Small intestine (tissue), 7 donors: Measurements from ENCODE around the gene DNMT3A. TPM values are rescaled to one million over a fixed set of nuclear protein-coding genes. Genes with fewer than 3 reads are reported as not detected.

Experiments
- DNase-seq, 2 donors: peaks; one replicate each; pipeline versions ENCODE4 v3.0.0 to v3.0.0-alpha.2; 2013
- FAIRE-seq: peaks from 2 replicates; lab custom pipeline; 2012; peaks lifted over from hg19 to GRCh38; lab: Jason Lieb, UNC
- H3K27ac ChIP-seq, 3 donors: one replicate each; pipeline ENCODE4 v1.5.1; 2013; ENCODE audit warnings: low read length in 2 of 3, mild to moderate bottlenecking in 2 of 3, control low read depth in 1 of 3, inconsistent platforms in 1 of 3, low read depth in 1 of 3, moderate library complexity in 1 of 3
- H3K27me3 ChIP-seq, 3 donors: one replicate each; pipeline ENCODE4 v1.6.1; 2013; ENCODE audit warnings: low read length in 3 of 3, inconsistent platforms in 1 of 3; ENCODE audit not compliant: control insufficient read depth in 3 of 3, insufficient read depth in 3 of 3
- H3K36me3 ChIP-seq, 3 donors: one replicate each; pipeline ENCODE4 v1.6.1; 2013; ENCODE audit warnings: low read length in 3 of 3, inconsistent platforms in 1 of 3, low read depth in 1 of 3, mild to moderate bottlenecking in 1 of 3, moderate library complexity in 1 of 3; ENCODE audit not compliant: control insufficient read depth in 3 of 3, insufficient read depth in 2 of 3
- H3K4me1 ChIP-seq, 3 donors: one replicate each; pipeline ENCODE4 v1.6.1; 2013; ENCODE audit warnings: low read length in 2 of 3, inconsistent platforms in 1 of 3, low read depth in 1 of 3, mild to moderate bottlenecking in 1 of 3, moderate library complexity in 1 of 3; ENCODE audit not compliant: control insufficient read depth in 3 of 3, insufficient read depth in 2 of 3
- H3K4me3 ChIP-seq, 3 donors: one replicate each; pipeline ENCODE4 v1.5.1; 2013; ENCODE audit warnings: low read length in 3 of 3, control low read depth in 1 of 3, inconsistent platforms in 1 of 3, low read depth in 1 of 3, mild to moderate bottlenecking in 1 of 3, moderate library complexity in 1 of 3
- H3K9me3 ChIP-seq, 2 donors: one replicate each; pipeline ENCODE4 v1.6.1; 2013; ENCODE audit warnings: low read depth in 1 of 2, low read length in 1 of 2; ENCODE audit not compliant: control insufficient read depth in 2 of 2, insufficient read depth in 1 of 2
- WGBS, 3 donors: extraction: QIAGEN DNeasy Blood & Tissue Kit; methylation state at CpG; one replicate each; pipeline ENCODE4 v1.1.7; 2013; 5-methylcytosine and 5-hydroxymethylcytosine counted together
- polyA plus RNA-seq, 4 donors: library from polyadenylated mRNA; stranded (reverse) in 3 of 4; unstranded in 1 of 4; fragments of 200-250 nt in 3 of 4; fragments of 120-200 nt in 1 of 4; gene quantifications; one replicate each; pipeline versions ENCODE4 v1.2.1 to v1.2.3, GENCODE V29; 2013
- donor health status: healthy with polysubstance abuse.
- donor health status: control.
- donor health status: control.
- donor health status: Bipolar disorder and iron deficiency.
- donor health status: healthy.

Gene DNMT3A
- polyA plus RNA-seq, 4 donors: 3.4 to 51.2 (median 9.7) TPM

- no peak for FAIRE-seq
- Histone ChIP-seq H3K27ac (no peak overlapping the region), H3K36me3 (peaks cover 0 to 48% (median 3%) of the 10 kb centered on the region in 3 donors), H3K4me3 (no peak overlapping the region), H3K4me1 (peaks cover 0 to 3% (median 0%) of the 10 kb centered on the region in 3 donors), H3K27me3 (no peaks in the 10 kb centered on the region), H3K9me3 (peaks cover 0 to 18% of the 10 kb centered on the region in 2 donors)
- DNase-seq: no peak
- 80 to 92% (median 89%) methylated on average over 16 of the region's 16 CpGs for WGBS, 3 donors
These were observed 16.7 kb downstream of the DNMT3A start for GRCh38 chr2:25324905-25325592.

- WGBS, 3 donors: 82 to 87% (median 85%) methylated on average over 4 of the region's 4 CpGs
- Histone ChIP-seq H3K4me3 (no peak overlapping the region), H3K27ac (no peak overlapping the region), H3K4me1 (peaks cover 0 to 3% (median 0%) of the 10 kb centered on the region in 3 donors), H3K36me3 (peaks cover 0 to 50% (median 3%) of the 10 kb centered on the region in 3 donors), H3K9me3 (peaks cover 0 to 18% of the 10 kb centered on the region in 2 donors), H3K27me3 (no peaks in the 10 kb centered on the region)
- FAIRE-seq: no peak
- DNase-seq: no peak
These were observed 17.5 kb downstream of the DNMT3A start for GRCh38 chr2:25324251-25324650.

DNA sequence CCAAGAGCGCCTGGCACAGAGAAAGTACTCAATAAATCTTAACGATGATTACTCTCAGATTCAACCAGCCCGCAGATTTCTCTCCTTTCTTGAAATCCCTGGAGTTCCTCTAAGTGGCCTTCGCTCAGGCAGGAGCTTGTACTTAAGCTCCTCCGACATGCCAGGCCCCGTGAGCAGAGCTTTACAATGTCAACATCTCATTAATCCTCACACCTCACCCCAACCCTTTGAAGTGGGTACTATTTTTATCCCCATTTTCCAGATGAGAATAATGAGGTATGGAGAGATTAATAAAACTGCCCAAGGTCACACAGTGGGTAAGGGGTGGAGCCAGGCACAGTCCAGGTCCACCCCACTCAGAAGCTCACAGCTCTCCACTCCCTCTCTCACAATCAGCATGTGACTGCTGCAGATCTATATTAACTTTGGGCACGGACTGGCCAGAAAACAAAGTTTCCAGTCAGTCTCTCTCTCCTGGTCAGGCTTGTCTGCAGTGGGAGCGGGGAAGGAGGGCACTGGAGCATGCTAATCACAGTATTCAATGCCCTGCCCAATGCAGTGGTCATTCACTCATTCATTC lies 18.0 kb downstream of the DNMT3A start:
- H3K27me3 ChIP-seq: no peaks in the 10 kb centered on the region
- peaks cover 0 to 46% (median 3%) of the 10 kb centered on the region in 3 donors for H3K36me3 ChIP-seq
- peaks cover 0 to 3% (median 0%) of the 10 kb centered on the region in 3 donors for H3K4me1 ChIP-seq
- peaks cover 0 to 18% of the 10 kb centered on the region in 2 donors for H3K9me3 ChIP-seq
- no peak overlapping the region for H3K27ac ChIP-seq
- FAIRE-seq: no peak
- 76 to 90% (median 77%) methylated on average over 8 of the region's 8 CpGs for WGBS, 3 donors
- H3K4me3 ChIP-seq: no peak overlapping the region
- no peak for DNase-seq

DNA sequence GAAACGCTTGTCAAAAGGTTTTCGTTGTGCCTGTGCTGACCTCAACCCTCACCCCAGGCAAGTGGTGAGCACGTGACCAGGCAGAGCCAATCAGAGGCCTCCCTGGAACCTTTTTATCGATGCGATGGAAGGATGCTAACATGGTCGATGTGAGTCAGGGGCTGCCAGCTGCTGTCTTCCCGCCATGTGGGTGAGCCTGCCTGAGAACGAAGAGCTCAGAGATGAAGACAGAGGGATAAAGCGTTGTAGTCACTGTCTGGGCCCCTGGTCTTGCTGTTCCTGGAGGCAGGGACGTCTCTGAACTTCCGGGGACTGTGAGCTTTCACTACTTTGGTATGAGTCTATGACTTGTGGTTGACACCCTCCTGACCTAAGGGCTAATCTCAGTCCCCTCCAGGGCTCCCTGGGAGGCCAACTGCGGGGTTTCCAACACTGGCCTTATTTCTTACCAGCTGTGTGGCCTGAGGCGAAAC lies 18.6 kb downstream of the DNMT3A start:
- Histone ChIP-seq H3K9me3 (peaks cover 0 to 18% of the 10 kb centered on the region in 2 donors), H3K27me3 (no peaks in the 10 kb centered on the region), H3K4me1 (peaks cover 0 to 3% (median 0%) of the 10 kb centered on the region in 3 donors), H3K27ac (peak overlapping the region in 2 of 3 donors; percentile 6 to 18), H3K36me3 (peaks cover 0 to 40% (median 3%) of the 10 kb centered on the region in 3 donors), H3K4me3 (peak overlapping the region in 1 of 3 donors; percentile 24)
- peak in 1 of 2 donors; percentile 29 for DNase-seq
- WGBS, 3 donors: 68 to 82% (median 69%) methylated on average over 13 of the region's 13 CpGs
- FAIRE-seq: no peak

- no peak overlapping the region for H3K4me3 ChIP-seq
- peaks cover 0 to 12% of the 10 kb centered on the region in 2 donors for H3K9me3 ChIP-seq
- DNase-seq (no peak), FAIRE-seq (no peak)
- peaks cover 0 to 3% (median 0%) of the 10 kb centered on the region in 3 donors for H3K4me1 ChIP-seq
- no peaks in the 10 kb centered on the region for H3K27me3 ChIP-seq
- H3K27ac ChIP-seq: no peak overlapping the region
- peaks cover 0 to 34% (median 2%) of the 10 kb centered on the region in 3 donors for H3K36me3 ChIP-seq
- WGBS, 3 donors: 76 to 92% (median 83%) methylated on average over 9 of the region's 9 CpGs
These were observed 19.4 kb downstream of the DNMT3A start for GRCh38 chr2:25322312-25322711.

- DNase-seq: no peak
- FAIRE-seq: no peak
- H3K27me3 ChIP-seq: no peaks in the 10 kb centered on the region
- H3K9me3 ChIP-seq: no peaks in the 10 kb centered on the region
- no peak overlapping the region for H3K4me3 ChIP-seq
- WGBS, 3 donors: 65 to 89% (median 82%) methylated on average over 3 of the region's 3 CpGs
- H3K27ac ChIP-seq: no peak overlapping the region
- H3K4me1 ChIP-seq: peaks cover 0 to 14% (median 11%) of the 10 kb centered on the region in 3 donors
- H3K36me3 ChIP-seq: peaks cover 0 to 39% (median 0%) of the 10 kb centered on the region in 3 donors
These were observed 21.6 kb downstream of the DNMT3A start for GRCh38 chr2:25320077-25320476.

- peaks cover 0 to 56% (median 4%) of the 10 kb centered on the region in 3 donors for H3K36me3 ChIP-seq
- DNase-seq (no peak), FAIRE-seq (no peak)
- H3K27me3 ChIP-seq: no peaks in the 10 kb centered on the region
- H3K4me1 ChIP-seq: peaks cover 0 to 35% (median 11%) of the 10 kb centered on the region in 3 donors
- H3K9me3 ChIP-seq: no peaks in the 10 kb centered on the region
- no peak overlapping the region for H3K4me3 ChIP-seq
- peak overlapping the region in 1 of 3 donors; percentile 6 for H3K27ac ChIP-seq
- WGBS, 3 donors: 62 to 85% (median 81%) methylated on average over 8 of the region's 8 CpGs
These were observed 25.6 kb downstream of the DNMT3A start for GRCh38 chr2:25316101-25316500.

GRCh38 chr2:25315316-25315680 lies 26.4 kb downstream of the DNMT3A start:
- peaks cover 0 to 41% (median 11%) of the 10 kb centered on the region in 3 donors for H3K4me1 ChIP-seq
- no peaks in the 10 kb centered on the region for H3K9me3 ChIP-seq
- WGBS, 3 donors: 75 to 90% (median 85%) methylated on average over 10 to 11 of the region's 11 CpGs
- no peak overlapping the region for H3K4me3 ChIP-seq
- peaks cover 0 to 62% (median 4%) of the 10 kb centered on the region in 3 donors for H3K36me3 ChIP-seq
- no peaks in the 10 kb centered on the region for H3K27me3 ChIP-seq
- DNase-seq: no peak
- no peak for FAIRE-seq
- H3K27ac ChIP-seq: peak overlapping the region in 2 of 3 donors; percentile 24 to 60
